IPS-20b (cell line): ENCODE data around the gene PLCD3.
A peak's percentile ranks its signal among the peaks of the same experiment; 100 is the strongest.

Experiments used
- H3K27ac ChIP-seq: one replicate; pipeline ENCODE4 v1.5.1; 2013; ENCODE audit warnings: low read length
- H3K27me3 ChIP-seq: 2 replicates; pipeline ENCODE4 v1.6.1; 2013; ENCODE audit warnings: mild to moderate bottlenecking, low read length, inconsistent platforms; ENCODE audit not compliant: insufficient read depth
- H3K36me3 ChIP-seq: 2 replicates; pipeline ENCODE4 v1.6.1; 2013; ENCODE audit warnings: low read depth, mild to moderate bottlenecking, inconsistent platforms, low read length, moderate library complexity; ENCODE audit not compliant: insufficient read depth
- H3K4me1 ChIP-seq: 2 replicates; pipeline ENCODE4 v1.6.1; 2013; ENCODE audit warnings: mild to moderate bottlenecking, control low read depth, inconsistent platforms, low read length, moderate library complexity; ENCODE audit not compliant: insufficient read depth
- H3K4me3 ChIP-seq: 2 replicates; pipeline ENCODE4 v1.5.1; 2013; ENCODE audit warnings: mild to moderate bottlenecking, low read length, inconsistent platforms
- H3K9ac ChIP-seq: 2 replicates; pipeline ENCODE4 v1.6.1; 2013; ENCODE audit warnings: low read depth, mild to moderate bottlenecking, inconsistent platforms, low read length, moderate library complexity
- H3K9me3 ChIP-seq: 2 replicates; pipeline ENCODE4 v1.6.1; 2013; ENCODE audit warnings: mild to moderate bottlenecking, low read depth, low read length, inconsistent platforms; ENCODE audit not compliant: insufficient read depth

Gene PLCD3

DNA sequence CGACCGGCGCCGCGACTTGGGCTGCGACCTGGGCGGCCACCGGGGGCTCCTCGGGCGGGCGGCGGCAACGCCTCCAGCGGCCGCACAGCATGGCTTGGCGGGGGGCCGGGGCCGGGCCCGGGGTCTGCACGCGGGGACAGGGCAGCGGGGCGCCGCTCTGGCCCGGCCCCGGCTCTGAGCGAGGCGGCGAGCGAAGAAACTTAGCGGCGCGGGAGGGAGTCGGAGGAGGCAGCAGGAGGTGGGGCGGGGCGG lies at the start of gene PLCD3:
PLCD3 (minus strand) TSS at position 196 of the 252 bp plus-strand sequence; CDS start at position 91, 105 bp downstream.
- H3K27ac ChIP-seq: no peak within 1 kb of the TSS
- peak within 1 kb of the TSS; percentile 81 for H3K4me3 ChIP-seq
- no peaks in the 10 kb centered on the region for H3K4me1 ChIP-seq
- peaks cover 6% of the 10 kb centered on the region; the same call in 1 of the 2 replicates for H3K27me3 ChIP-seq
- no peaks in the 10 kb centered on the region for H3K9me3 ChIP-seq
- H3K9ac ChIP-seq: peak within 1 kb of the TSS; percentile 67; the same call in 1 of the 2 replicates
- no peaks in the 10 kb centered on the region for H3K36me3 ChIP-seq

DNA sequence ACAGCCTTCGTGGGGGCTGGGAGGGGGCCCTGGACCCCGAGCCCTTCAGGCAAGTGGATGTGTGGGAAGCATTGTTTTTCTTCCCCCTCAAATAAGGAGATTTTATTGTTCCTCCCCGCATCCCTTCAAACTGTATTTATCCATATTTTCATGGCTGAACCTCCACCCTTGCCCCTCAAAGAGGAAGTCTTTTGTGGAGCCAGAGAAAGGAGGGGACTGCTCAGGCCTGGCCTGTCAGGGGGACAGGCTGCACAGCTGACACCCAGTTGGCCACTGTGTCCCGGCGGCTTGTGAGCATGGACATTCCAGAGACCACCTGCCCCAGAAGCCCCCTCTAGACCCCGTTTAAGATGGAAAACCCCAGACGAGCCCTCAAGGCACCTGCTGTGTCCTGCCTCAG lies 45.2 kb upstream of the PLCD3 start:
- Histone ChIP-seq H3K27me3 (no peaks in the 10 kb centered on the region), H3K27ac (no peak overlapping the region), H3K4me3 (no peak overlapping the region), H3K9me3 (no peaks in the 10 kb centered on the region), H3K4me1 (peaks cover 6% of the 10 kb centered on the region), H3K9ac (no peak overlapping the region), H3K36me3 (no peaks in the 10 kb centered on the region)

- Histone ChIP-seq H3K36me3 (no peaks in the 10 kb centered on the region), H3K9ac (no peak overlapping the region), H3K27me3 (no peaks in the 10 kb centered on the region), H3K9me3 (no peaks in the 10 kb centered on the region), H3K27ac (no peak overlapping the region), H3K4me1 (peaks cover 20% of the 10 kb centered on the region), H3K4me3 (no peak overlapping the region)
Measured at GRCh38 chr17:45175759-45176115, 43.4 kb upstream of the PLCD3 start.

DNA sequence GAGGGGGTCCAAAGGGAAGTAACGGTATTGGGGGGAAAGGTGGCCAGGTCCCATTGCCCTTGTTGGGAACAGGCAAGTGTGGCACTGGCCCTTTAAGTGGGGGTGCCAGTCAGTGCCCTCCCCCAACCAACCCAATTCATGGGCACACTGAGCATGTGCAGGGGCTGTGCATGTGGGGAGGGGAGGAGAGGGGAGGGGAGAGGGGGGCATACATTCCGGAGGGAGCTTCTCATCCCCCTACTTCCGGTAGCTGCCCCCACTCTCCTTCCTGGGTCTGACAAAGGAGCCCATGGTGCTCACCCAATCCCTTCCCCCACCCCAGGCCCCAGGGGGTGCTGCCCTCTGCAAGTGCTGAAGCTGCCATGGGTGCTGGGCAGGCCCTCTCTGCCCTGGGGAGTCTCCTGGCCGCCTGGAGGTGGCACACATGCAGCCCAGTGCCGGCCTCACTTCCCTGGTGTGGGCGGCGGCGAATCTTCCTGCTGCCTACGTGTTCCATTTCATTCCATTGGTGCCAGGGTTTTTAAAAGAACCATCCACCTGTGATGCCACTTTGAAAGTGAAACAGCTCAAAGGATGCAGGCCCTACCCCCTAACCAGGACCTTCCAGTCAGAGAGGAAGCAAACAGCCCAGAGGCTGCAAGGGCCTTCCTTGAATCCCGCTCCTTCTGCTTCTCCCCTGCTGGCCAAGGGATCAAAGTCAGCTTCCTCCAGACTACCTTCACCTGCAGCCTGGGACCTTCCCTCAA lies 40.4 kb upstream of the PLCD3 start:
- H3K27me3 ChIP-seq: no peaks in the 10 kb centered on the region
- H3K9ac ChIP-seq: peak overlapping the region; percentile 71; the same call in 1 of the 2 replicates
- H3K9me3 ChIP-seq: no peaks in the 10 kb centered on the region
- peaks cover 28% of the 10 kb centered on the region for H3K4me1 ChIP-seq
- H3K27ac ChIP-seq: peak overlapping the region; percentile 62
- H3K4me3 ChIP-seq: no peak overlapping the region
- peaks cover 8% of the 10 kb centered on the region; the same call in 1 of the 2 replicates for H3K36me3 ChIP-seq

DNA sequence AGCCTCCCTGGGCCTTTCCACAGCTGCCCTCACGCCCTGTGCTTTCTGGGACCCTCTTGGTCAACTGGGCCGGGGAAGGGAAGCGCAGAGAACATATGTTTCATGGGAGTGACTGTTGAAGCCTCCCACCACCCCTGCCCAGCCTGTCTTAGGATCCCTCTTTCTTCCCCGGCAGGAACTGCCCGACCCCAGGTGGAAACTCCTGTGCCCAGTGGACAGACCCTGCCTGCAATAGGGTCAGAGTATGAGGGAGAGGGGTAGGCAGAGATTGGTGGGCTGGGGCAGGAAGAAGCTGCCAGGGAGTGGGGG lies 39.9 kb upstream of the PLCD3 start:
- H3K27me3 ChIP-seq: no peaks in the 10 kb centered on the region
- H3K36me3 ChIP-seq: peaks cover 8% of the 10 kb centered on the region; the same call in 1 of the 2 replicates
- H3K9ac ChIP-seq: peak overlapping the region; percentile 58; the same call in 1 of the 2 replicates
- H3K4me1 ChIP-seq: peaks cover 28% of the 10 kb centered on the region
- H3K4me3 ChIP-seq: no peak overlapping the region; the same call in 1 of the 2 replicates
- peak overlapping the region; percentile 62 for H3K27ac ChIP-seq
- H3K9me3 ChIP-seq: no peaks in the 10 kb centered on the region

DNA sequence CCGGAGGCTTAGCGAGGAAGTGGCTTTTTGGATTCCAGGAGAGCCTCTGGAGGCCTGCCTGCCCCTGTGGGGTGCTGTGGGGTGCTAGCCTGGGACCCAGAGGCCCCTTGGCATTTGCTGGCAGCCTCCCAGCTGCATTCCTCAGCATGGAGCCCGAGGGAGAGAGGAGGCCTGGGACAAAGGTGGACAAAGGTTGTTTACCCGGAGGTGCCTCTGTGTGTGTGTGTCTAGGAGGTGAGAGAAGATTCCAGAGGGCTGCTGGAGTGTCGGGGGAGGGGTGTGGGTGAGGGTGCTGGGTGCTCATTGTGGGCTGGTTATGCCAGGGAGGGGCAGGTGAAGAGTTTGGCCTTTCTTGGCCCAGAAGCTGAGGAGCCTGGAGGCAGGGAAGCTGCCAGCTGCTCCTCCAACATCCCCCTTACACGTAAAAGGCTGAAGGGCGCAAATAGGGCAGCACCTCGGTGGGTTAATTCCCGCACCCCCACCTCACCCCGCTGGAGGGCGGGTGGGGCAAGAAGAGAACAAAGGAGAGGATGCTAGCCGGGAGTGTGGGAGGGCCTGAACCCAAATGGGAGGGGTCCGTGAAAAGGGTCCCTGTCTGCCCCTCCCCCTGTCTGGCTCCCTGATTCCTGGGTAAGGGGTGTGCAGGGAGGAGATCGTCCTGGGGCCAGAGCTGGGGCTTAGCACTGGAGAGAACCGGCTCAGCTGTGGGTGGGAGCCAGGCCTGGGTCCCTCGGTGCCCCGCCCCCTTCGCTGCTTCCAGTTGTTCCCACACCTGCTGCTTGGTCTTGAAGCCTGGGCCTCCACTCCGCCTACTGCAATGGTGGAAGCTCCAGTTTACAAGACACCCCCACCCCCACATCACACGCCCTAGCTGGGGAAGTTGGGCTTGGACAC lies 39.3 kb upstream of the PLCD3 start:
- Histone ChIP-seq H3K9me3 (no peaks in the 10 kb centered on the region), H3K4me1 (peaks cover 28% of the 10 kb centered on the region), H3K4me3 (no peak overlapping the region; the same call in 1 of the 2 replicates), H3K9ac (peak overlapping the region; percentile 58; the same call in 1 of the 2 replicates), H3K27ac (peak overlapping the region; percentile 77), H3K36me3 (peaks cover 8% of the 10 kb centered on the region; the same call in 1 of the 2 replicates), H3K27me3 (no peaks in the 10 kb centered on the region)

DNA sequence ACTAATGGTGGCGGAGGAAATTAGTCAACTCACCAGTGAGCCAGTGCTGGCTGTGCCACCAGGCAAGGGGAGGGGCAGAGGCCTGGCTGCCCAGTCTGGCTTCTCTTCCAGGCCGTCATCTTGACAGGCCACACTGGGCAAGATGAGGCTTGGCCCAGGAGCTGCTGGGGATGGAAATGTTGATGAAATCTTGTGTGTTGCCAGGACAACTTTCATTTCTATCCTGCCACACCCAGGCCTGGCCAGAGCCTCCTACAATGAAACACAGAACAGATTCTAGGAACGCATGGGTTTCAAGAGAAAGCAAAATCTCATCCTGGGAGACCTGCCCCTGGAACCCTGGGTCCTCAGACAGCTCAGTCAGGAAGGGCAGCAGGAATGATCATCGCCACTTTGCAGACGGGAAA lies 38.6 kb upstream of the PLCD3 start:
- peak overlapping the region; percentile 77 for H3K27ac ChIP-seq
- H3K4me1 ChIP-seq: peaks cover 28% of the 10 kb centered on the region
- peak overlapping the region; percentile 58; the same call in 1 of the 2 replicates for H3K9ac ChIP-seq
- no peak overlapping the region for H3K4me3 ChIP-seq
- peaks cover 8% of the 10 kb centered on the region; the same call in 1 of the 2 replicates for H3K36me3 ChIP-seq
- H3K9me3 ChIP-seq: no peaks in the 10 kb centered on the region
- H3K27me3 ChIP-seq: no peaks in the 10 kb centered on the region

- H3K4me1 ChIP-seq: peaks cover 28% of the 10 kb centered on the region
- H3K4me3 ChIP-seq: no peak overlapping the region
- H3K27ac ChIP-seq: peak overlapping the region; percentile 77
- no peaks in the 10 kb centered on the region for H3K9me3 ChIP-seq
- peak overlapping the region; percentile 58; the same call in 1 of the 2 replicates for H3K9ac ChIP-seq
- H3K27me3 ChIP-seq: no peaks in the 10 kb centered on the region
- H3K36me3 ChIP-seq: peaks cover 9% of the 10 kb centered on the region; the same call in 1 of the 2 replicates
Measured at GRCh38 chr17:45170280-45170930, 38.1 kb upstream of the PLCD3 start.

DNA sequence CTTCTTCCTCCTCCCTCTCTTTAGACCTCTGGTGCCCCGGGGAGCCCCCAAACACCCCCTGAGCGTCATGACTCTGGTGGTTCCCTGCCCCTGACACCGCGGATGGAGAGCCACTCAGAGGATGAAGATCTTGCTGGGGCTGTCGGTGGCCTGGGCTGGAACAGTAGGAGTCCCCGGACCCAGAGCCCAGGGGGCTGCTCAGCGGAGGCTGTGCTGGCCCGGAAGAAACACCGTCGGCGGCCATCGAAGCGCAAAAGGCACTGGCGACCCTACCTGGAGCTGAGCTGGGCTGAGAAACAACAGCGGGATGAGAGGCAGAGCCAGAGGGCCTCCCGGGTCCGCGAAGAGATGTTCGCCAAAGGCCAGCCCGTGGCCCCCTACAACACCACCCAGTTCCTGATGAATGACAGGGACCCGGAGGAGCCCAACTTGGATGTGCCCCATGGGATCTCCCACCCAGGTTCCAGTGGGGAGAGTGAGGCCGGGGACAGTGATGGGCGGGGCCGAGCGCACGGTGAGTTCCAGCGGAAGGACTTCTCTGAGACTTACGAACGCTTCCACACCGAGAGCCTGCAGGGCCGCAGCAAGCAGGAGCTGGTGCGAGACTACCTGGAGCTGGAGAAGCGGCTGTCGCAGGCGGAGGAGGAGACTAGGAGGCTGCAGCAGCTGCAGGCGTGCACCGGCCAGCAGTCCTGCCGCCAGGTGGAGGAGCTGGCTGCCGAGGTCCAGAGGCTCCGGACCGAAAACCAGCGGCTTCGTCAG lies 36.9 kb upstream of the PLCD3 start:
- H3K9me3 ChIP-seq: no peaks in the 10 kb centered on the region
- H3K27ac ChIP-seq: no peak overlapping the region
- no peak overlapping the region for H3K9ac ChIP-seq
- no peaks in the 10 kb centered on the region for H3K27me3 ChIP-seq
- H3K4me1 ChIP-seq: peaks cover 28% of the 10 kb centered on the region
- peaks cover 16% of the 10 kb centered on the region; the same call in 1 of the 2 replicates for H3K36me3 ChIP-seq
- no peak overlapping the region for H3K4me3 ChIP-seq

DNA sequence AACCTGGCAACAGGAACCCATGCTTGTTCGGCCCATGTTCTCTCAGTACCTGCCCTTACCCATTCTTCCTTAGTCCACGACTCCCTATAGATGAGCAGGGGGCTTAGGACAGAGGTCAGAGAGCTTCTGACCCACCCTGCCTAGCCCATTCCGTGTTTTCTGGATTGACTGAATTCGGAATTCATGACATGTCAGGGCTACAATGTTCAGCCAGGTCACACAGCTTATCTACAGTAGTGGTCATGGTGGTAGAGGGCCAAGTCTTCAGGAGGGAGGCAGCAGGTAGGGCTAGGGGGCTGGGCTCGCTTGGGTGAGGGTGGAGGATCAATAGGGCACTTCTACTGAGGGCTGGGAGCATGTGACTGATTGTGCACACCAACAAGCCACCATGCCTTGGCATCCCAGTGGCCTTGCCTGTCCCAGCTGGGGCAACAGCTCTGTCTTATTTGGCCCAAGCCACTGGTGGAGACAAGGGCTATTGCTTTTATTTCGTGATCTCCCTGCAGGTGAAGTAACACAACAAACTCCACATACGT lies 32.5 kb upstream of the PLCD3 start:
- Histone ChIP-seq H3K9ac (no peak overlapping the region), H3K27me3 (no peaks in the 10 kb centered on the region), H3K9me3 (no peaks in the 10 kb centered on the region), H3K27ac (no peak overlapping the region), H3K4me1 (peaks cover 13% of the 10 kb centered on the region; the same call in 1 of the 2 replicates), H3K4me3 (no peak overlapping the region), H3K36me3 (peaks cover 11% of the 10 kb centered on the region; the same call in 1 of the 2 replicates)
